Esophagus squamous epithelium (tissue), 4 donors: Measurements from ENCODE around the gene RIOK3.

Experiments used
- POLR2A ChIP-seq, 4 donors: fragments of 450-650 bp; IDR thresholded peaks; one replicate each; pipeline ENCODE4 v1.6.1; 2017; ENCODE audit warnings: antibody characterized with exemption in 4 of 4, mild to moderate bottlenecking in 4 of 4, moderate library complexity in 3 of 4
- TF ChIP-seq, protein P1 (sequence below), 6 experiments: fragments of 450-650 bp in 4 of 6; fragments of 200-600 bp in 2 of 6; sonication (generic) in 2 of 6; IDR thresholded peaks; one replicate each; pipeline ENCODE4 v1.5.1; 2016 to 2019; ENCODE audit warnings: antibody characterized with exemption in 6 of 6, mild to moderate bottlenecking in 4 of 6, moderate library complexity in 4 of 6

DNA sequence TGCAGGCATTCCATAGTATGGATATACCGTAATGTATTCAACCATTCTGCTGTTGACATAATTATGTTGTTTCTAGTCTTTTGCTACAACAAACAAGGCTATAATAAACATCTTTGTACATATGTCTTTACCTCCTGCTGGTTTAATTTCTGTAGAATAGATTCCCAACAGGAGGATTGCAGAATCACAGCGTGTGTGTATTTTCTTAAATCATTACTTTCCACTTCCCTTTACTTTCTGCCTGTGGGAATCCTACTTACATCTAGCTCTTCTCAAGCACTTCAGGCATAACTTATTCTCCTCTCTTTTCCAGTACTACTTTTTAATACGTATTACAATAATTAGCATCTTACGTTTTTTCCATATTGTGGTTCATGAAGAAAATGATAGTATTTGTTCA is 13.0 kb upstream of the RIOK3 start:
- TF ChIP-seq, protein P1, sequence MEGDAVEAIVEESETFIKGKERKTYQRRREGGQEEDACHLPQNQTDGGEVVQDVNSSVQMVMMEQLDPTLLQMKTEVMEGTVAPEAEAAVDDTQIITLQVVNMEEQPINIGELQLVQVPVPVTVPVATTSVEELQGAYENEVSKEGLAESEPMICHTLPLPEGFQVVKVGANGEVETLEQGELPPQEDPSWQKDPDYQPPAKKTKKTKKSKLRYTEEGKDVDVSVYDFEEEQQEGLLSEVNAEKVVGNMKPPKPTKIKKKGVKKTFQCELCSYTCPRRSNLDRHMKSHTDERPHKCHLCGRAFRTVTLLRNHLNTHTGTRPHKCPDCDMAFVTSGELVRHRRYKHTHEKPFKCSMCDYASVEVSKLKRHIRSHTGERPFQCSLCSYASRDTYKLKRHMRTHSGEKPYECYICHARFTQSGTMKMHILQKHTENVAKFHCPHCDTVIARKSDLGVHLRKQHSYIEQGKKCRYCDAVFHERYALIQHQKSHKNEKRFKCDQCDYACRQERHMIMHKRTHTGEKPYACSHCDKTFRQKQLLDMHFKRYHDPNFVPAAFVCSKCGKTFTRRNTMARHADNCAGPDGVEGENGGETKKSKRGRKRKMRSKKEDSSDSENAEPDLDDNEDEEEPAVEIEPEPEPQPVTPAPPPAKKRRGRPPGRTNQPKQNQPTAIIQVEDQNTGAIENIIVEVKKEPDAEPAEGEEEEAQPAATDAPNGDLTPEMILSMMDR (IDR thresholded peaks at IDR 0.05) = no peak
- TF ChIP-seq POLR2A (IDR thresholded peaks at IDR 0.05) = no peak
